ENCODE results near the gene ASB3. TPM values are rescaled to one million over a fixed set of nuclear protein-coding genes. Genes with fewer than 3 reads are reported as not detected.

Gene ASB3
- polyA plus RNA-seq, 1 donor from 2014 or later: 60.4 TPM

GRCh38 chr2:53820711-53821110 is 34.0 kb upstream of the ASB3 start:
- Histone ChIP-seq H3K27ac (ENCODE audit: low read length) (no peak overlapping the region), H3K9me3 (ENCODE audit: low read length) (no peaks in the 10 kb centered on the region), H3K27me3 (ENCODE audit: insufficient read depth, low read depth, low read length) (no peaks in the 10 kb centered on the region), H3K9me2 (ENCODE audit: insufficient read depth, low read length) (no peaks in the 10 kb centered on the region), H3F3A (ENCODE audit: insufficient read depth, low read length, poor library complexity, severe bottlenecking) (no peaks in the 10 kb centered on the region), H3K4me3 (ENCODE audit: low read length) (no peak overlapping the region), H3K4me2 (ENCODE audit: low read length) (no peak overlapping the region), H3K9ac (ENCODE audit: low read length) (no peak overlapping the region), H2AFZ (ENCODE audit: low read depth, low read length) (no peak overlapping the region), H3K79me2 (replicated peaks; ENCODE audit: insufficient read depth, low read length) (no peaks in the 10 kb centered on the region), H3K36me3 (ENCODE audit: insufficient read depth, low read length) (peaks cover 11% of the 10 kb centered on the region), H4K20me1 (ENCODE audit: insufficient read depth) (no peaks in the 10 kb centered on the region)
- TF ChIP-seq SMC3 (conservative IDR thresholded peaks at IDR 0.05; ENCODE audit: poor library complexity): no peak
- no peak for TF ChIP-seq REST (IDR thresholded peaks at IDR 0.05; ENCODE audit: borderline replicate concordance)
- TF ChIP-seq POLR2AphosphoS5 (IDR thresholded peaks at IDR 0.05): no peak
- TF ChIP-seq EZH2 (IDR thresholded peaks at IDR 0.05; ENCODE audit: borderline replicate concordance, insufficient read depth, low read length, poor library complexity, severe bottlenecking): no peak
- no peak for TF ChIP-seq EP300 (conservative IDR thresholded peaks at IDR 0.05; ENCODE audit: poor library complexity, severe bottlenecking)
- no peak for TF ChIP-seq TAF1 (IDR thresholded peaks at IDR 0.05; ENCODE audit: low read depth)
- no peak for TF ChIP-seq CTCF (IDR thresholded peaks at IDR 0.05; ENCODE audit: poor library complexity, severe bottlenecking)
- TF ChIP-seq RAD21 (conservative IDR thresholded peaks at IDR 0.05): no peak
- no peak for TF ChIP-seq MXI1 (conservative IDR thresholded peaks at IDR 0.05; ENCODE audit: poor library complexity, severe bottlenecking)

GRCh38 chr2:53820048-53820447 is 33.3 kb upstream of the ASB3 start:
- Histone ChIP-seq H3K4me2 (ENCODE audit: low read length) (no peak overlapping the region), H3K36me3 (ENCODE audit: insufficient read depth, low read length) (peaks cover 15% of the 10 kb centered on the region), H3K9me2 (ENCODE audit: insufficient read depth, low read length) (no peaks in the 10 kb centered on the region), H3K27ac (ENCODE audit: low read length) (no peak overlapping the region), H3K9ac (ENCODE audit: low read length) (no peak overlapping the region), H3K9me3 (ENCODE audit: low read length) (no peaks in the 10 kb centered on the region), H3K79me2 (replicated peaks; ENCODE audit: insufficient read depth, low read length) (no peaks in the 10 kb centered on the region), H2AFZ (ENCODE audit: low read depth, low read length) (no peak overlapping the region), H3K27me3 (ENCODE audit: insufficient read depth, low read depth, low read length) (no peaks in the 10 kb centered on the region), H4K20me1 (ENCODE audit: insufficient read depth) (no peaks in the 10 kb centered on the region), H3K4me3 (ENCODE audit: low read length) (no peak overlapping the region), H3F3A (ENCODE audit: insufficient read depth, low read length, poor library complexity, severe bottlenecking) (no peaks in the 10 kb centered on the region)
- TF ChIP-seq REST (IDR thresholded peaks at IDR 0.05; ENCODE audit: borderline replicate concordance) (no peak), POLR2AphosphoS5 (IDR thresholded peaks at IDR 0.05) (no peak), RAD21 (conservative IDR thresholded peaks at IDR 0.05) (no peak), EP300 (conservative IDR thresholded peaks at IDR 0.05; ENCODE audit: poor library complexity, severe bottlenecking) (no peak), MXI1 (conservative IDR thresholded peaks at IDR 0.05; ENCODE audit: poor library complexity, severe bottlenecking) (no peak), TAF1 (IDR thresholded peaks at IDR 0.05; ENCODE audit: low read depth) (no peak), SMC3 (conservative IDR thresholded peaks at IDR 0.05; ENCODE audit: poor library complexity) (no peak), CTCF (IDR thresholded peaks at IDR 0.05; ENCODE audit: poor library complexity, severe bottlenecking) (no peak), EZH2 (IDR thresholded peaks at IDR 0.05; ENCODE audit: borderline replicate concordance, insufficient read depth, low read length, poor library complexity, severe bottlenecking) (no peak)

Data from neural cell (in vitro differentiated cells).